ENCODE data around the gene TTC12.

The TTC12 gene

GRCh38 chr11:113270080-113270479 is 44.3 kb upstream of the TTC12 start:
- H3K27me3 ChIP-seq (replicated peaks): no peaks in the 10 kb centered on the region
- in situ Hi-C loops (cut with HindIII; ENCODE audit: low pct_ligation_motif_present, low sequenced_read_pairs): no loop called here
- no peak overlapping the region for H3K4me3 ChIP-seq (ENCODE audit: low read depth, low read length)
- H3K36me3 ChIP-seq (replicated peaks): no peaks in the 10 kb centered on the region
- DNase-seq: no peak
- no peak for TF ChIP-seq CTCF (IDR thresholded peaks at IDR 0.05; ENCODE audit: low read depth, low read length, missing control alignments)
- no peak overlapping the region for H3K27ac ChIP-seq

GRCh38 chr11:113271551-113272245 is 42.7 kb upstream of the TTC12 start:
- H3K4me3 ChIP-seq (ENCODE audit: low read depth, low read length): no peak overlapping the region
- H3K27ac ChIP-seq: no peak overlapping the region
- no peaks in the 10 kb centered on the region for H3K36me3 ChIP-seq (replicated peaks)
- in situ Hi-C loops (cut with HindIII; ENCODE audit: low pct_ligation_motif_present, low sequenced_read_pairs): no loop called here
- no peak for DNase-seq
- no peak for TF ChIP-seq CTCF (IDR thresholded peaks at IDR 0.05; ENCODE audit: low read depth, low read length, missing control alignments)
- H3K27me3 ChIP-seq (replicated peaks): no peaks in the 10 kb centered on the region

GRCh38 chr11:113272281-113272680 is 42.1 kb upstream of the TTC12 start:
- in situ Hi-C loops (cut with HindIII; ENCODE audit: low pct_ligation_motif_present, low sequenced_read_pairs): no loop called here
- TF ChIP-seq CTCF (IDR thresholded peaks at IDR 0.05; ENCODE audit: low read depth, low read length, missing control alignments): no peak
- Histone ChIP-seq H3K27ac (no peak overlapping the region), H3K27me3 (replicated peaks) (no peaks in the 10 kb centered on the region), H3K36me3 (replicated peaks) (no peaks in the 10 kb centered on the region), H3K4me3 (ENCODE audit: low read depth, low read length) (no peak overlapping the region)
- no peak for DNase-seq

- DNase-seq: no peak
- in situ Hi-C loops (cut with HindIII; ENCODE audit: low pct_ligation_motif_present, low sequenced_read_pairs): no loop called here
- H3K36me3 ChIP-seq (replicated peaks): no peaks in the 10 kb centered on the region
These were observed 41.3 kb upstream of the TTC12 start for GRCh38 chr11:113272927-113273615.

GRCh38 chr11:113273720-113274119 is 40.7 kb upstream of the TTC12 start:
- no peak for TF ChIP-seq CTCF (IDR thresholded peaks at IDR 0.05; ENCODE audit: low read depth, low read length, missing control alignments)

More at GRCh38 chr11:113272927-113273615, 41.3 kb upstream of the TTC12 start:
- H3K4me3 ChIP-seq (ENCODE audit: low read depth, low read length): no peak overlapping the region
- no peak overlapping the region for H3K27ac ChIP-seq
- H3K27me3 ChIP-seq (replicated peaks): no peaks in the 10 kb centered on the region
- no peak for TF ChIP-seq CTCF (IDR thresholded peaks at IDR 0.05; ENCODE audit: low read depth, low read length, missing control alignments)

More at GRCh38 chr11:113273720-113274119, 40.7 kb upstream of the TTC12 start:
- in situ Hi-C loops (cut with HindIII; ENCODE audit: low pct_ligation_motif_present, low sequenced_read_pairs): no loop called here
- Histone ChIP-seq H3K4me3 (ENCODE audit: low read depth, low read length) (no peak overlapping the region), H3K27me3 (replicated peaks) (no peaks in the 10 kb centered on the region), H3K27ac (no peak overlapping the region), H3K36me3 (replicated peaks) (no peaks in the 10 kb centered on the region)
- no peak for DNase-seq
